Measurements from ENCODE around the gene FAM3B. TPM values are rescaled to one million over a fixed set of nuclear protein-coding genes. Genes with fewer than 3 reads are reported as not detected.

Gene FAM3B
- total and polyA plus RNA-seq, 2 of the 4 experiments (the other 2 are of a cell fraction) = not detected

DNA sequence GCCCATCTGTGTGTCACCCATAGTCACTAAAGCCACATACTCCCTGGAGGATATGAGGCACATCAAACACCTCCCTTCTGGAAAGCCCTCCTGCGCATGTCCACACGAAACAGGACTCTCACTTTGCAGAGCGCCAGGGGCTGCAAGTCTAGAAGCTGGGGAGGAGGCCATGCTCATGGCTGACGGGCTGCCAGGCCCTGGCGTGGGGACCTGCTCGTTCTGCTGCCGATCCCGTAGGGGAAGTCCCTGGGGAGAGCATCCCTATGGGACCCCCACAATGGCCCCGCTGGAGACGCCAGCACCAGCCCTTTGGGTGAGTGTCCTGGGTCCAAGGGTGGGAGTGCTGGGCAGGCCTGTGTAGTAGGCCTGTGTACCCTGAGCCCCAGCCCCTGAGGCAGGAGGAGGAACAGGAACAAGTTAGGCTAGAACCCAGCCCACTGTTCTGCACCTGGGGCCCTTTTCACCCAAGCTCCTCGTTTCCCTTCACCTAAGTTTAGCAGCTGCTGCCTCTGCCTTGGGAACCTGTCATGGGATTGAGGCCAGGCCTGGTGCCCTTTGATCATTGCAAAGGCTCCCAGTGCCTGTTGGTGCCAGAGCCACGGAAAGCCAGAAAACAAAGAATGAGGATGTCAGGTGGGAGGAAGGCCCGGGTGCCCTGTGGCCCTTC, 9.9 kb downstream of the FAM3B start:
- H4K5ac ChIP-seq (ENCODE audit: low read depth, low read length) = no peak overlapping the region
- BruUV-seq (replicated peaks) = no TSS peak
- H3K4me3 ChIP-seq (ENCODE audit: insufficient read depth, low read depth, low read length) = no peak overlapping the region
- H3K9me3 ChIP-seq (ENCODE audit: control insufficient read depth, insufficient read depth, low read length) = no peaks in the 10 kb centered on the region
- no peak overlapping the region for H4K91ac ChIP-seq (ENCODE audit: insufficient read depth, low read depth, low read length)
- H2AFZ ChIP-seq (replicated peaks; ENCODE audit: low read length, poor library complexity) = no peak overlapping the region
- no peak overlapping the region for H3K4ac ChIP-seq (ENCODE audit: low read depth, low read length)
- no peaks in the 10 kb centered on the region for H4K20me1 ChIP-seq (ENCODE audit: insufficient read depth, low read length)
- H3K18ac ChIP-seq (ENCODE audit: low read depth, low read length) = no peak overlapping the region
- dilution Hi-C loops (cut with HindIII; ENCODE audit: low sequenced_read_pairs, unreplicated experiment) = no loop called here
- no peaks in the 10 kb centered on the region for H3K79me1 ChIP-seq (ENCODE audit: low read depth in 1 of 2, low read length in 2 of 2)
- DNase-seq (no peak), ATAC-seq (ENCODE audit: low read depth) (no peak)
- ChIA-PET CTCF (no interaction called here), POLR2A (ENCODE audit: unreplicated experiment) (no interaction called here)
- no peak overlapping the region for H2BK15ac ChIP-seq (ENCODE audit: low read depth, low read length)
- H2BK20ac ChIP-seq (ENCODE audit: low read depth, low read length) = no peak overlapping the region
- H2AK5ac ChIP-seq (ENCODE audit: low read depth, low read length) = no peak overlapping the region
- in situ Hi-C loops (cut with MboI; ENCODE audit: low sequenced_read_pairs) = no loop called here
- H3K9me1 ChIP-seq (ENCODE audit: insufficient read depth, low read length) = no peaks in the 10 kb centered on the region
- H3K23ac ChIP-seq (ENCODE audit: low read depth, low read length) = no peak overlapping the region
- no peak overlapping the region for H2AK9ac ChIP-seq (replicated peaks; ENCODE audit: low read depth, low read length, poor library complexity)
- no peak overlapping the region for H2BK5ac ChIP-seq (ENCODE audit: low read depth, low read length, poor library complexity, severe bottlenecking)
- intact Hi-C loops (cut with micrococcal nuclease) = no loop called here
- 100% methylated on average over 1 of the region's 13 CpGs; no CpG with 5 or more reads in 1 of the 2 experiments for WGBS, 2 experiments (ENCODE audit: extremely low coverage in 2 of 2, insufficient read length in 1 of 2)
- no peak for TF ChIP-seq MXI1 (IDR thresholded peaks at IDR 0.05; ENCODE audit: borderline replicate concordance, low read depth, low read length)
- no peak overlapping the region for H2BK120ac ChIP-seq (ENCODE audit: low read depth, low read length)
- H4K8ac ChIP-seq (ENCODE audit: low read depth in 2 of 2, low read length in 2 of 2) = no peak overlapping the region
- no peaks in the 10 kb centered on the region for H3K36me3 ChIP-seq (ENCODE audit: control insufficient read depth, insufficient read depth, low read length)
- no peak overlapping the region for H3K56ac ChIP-seq (ENCODE audit: extremely low read depth, insufficient read depth, low read length)
- H3K27me3 ChIP-seq (ENCODE audit: control insufficient read depth, insufficient read depth, low read length) = peaks cover 9% of the 10 kb centered on the region; the same call in 1 of the 2 replicates
- H3K14ac ChIP-seq (replicated peaks; ENCODE audit: low read depth, low read length) = no peak overlapping the region
- no peaks in the 10 kb centered on the region for H3K4me1 ChIP-seq (ENCODE audit: control insufficient read depth, insufficient read depth, low read length)
- H3K9ac ChIP-seq (ENCODE audit: low read depth, low read length) = no peak overlapping the region
- H3K4me2 ChIP-seq (ENCODE audit: low read depth, low read length) = no peak overlapping the region
- H3K27ac ChIP-seq (ENCODE audit: insufficient read depth, low read length) = no peak overlapping the region

Data from IMR-90 (cell line).